H9 (cell line): ENCODE data around the gene DCTN3. TPM values are rescaled to one million over a fixed set of nuclear protein-coding genes. Genes with fewer than 3 reads are reported as not detected.

ENCODE experiments used
- DNase-seq: peaks from one replicate; pipeline ENCODE4 v3.0.0-alpha.2; 2017
- H2AFZ ChIP-seq: one replicate; pipeline ENCODE4 v1.6.1; 2013; ENCODE audit warnings: mild to moderate bottlenecking, low read length, control low read depth, moderate library complexity
- H2AK5ac ChIP-seq: 2 replicates; pipeline ENCODE4 v1.6.1; 2013; ENCODE audit warnings: low read length, control low read depth, mixed read lengths; ENCODE audit not compliant: insufficient read length
- H2BK120ac ChIP-seq: one replicate; pipeline ENCODE4 v1.6.1; 2013; ENCODE audit warnings: low read depth, mild to moderate bottlenecking, low read length, control low read depth, inconsistent platforms; ENCODE audit not compliant: poor library complexity, severe bottlenecking
- H2BK12ac ChIP-seq: 2 replicates; pipeline ENCODE4 v1.6.1; 2013; ENCODE audit warnings: low read length, control low read depth, mixed read lengths, low read depth; ENCODE audit not compliant: insufficient read length
- H2BK15ac ChIP-seq: 2 replicates; pipeline ENCODE4 v1.6.1; 2013; ENCODE audit warnings: low read depth, low read length, control low read depth
- H2BK20ac ChIP-seq: one replicate; pipeline ENCODE4 v1.6.1; 2013; ENCODE audit warnings: low read depth, mild to moderate bottlenecking, low read length, control low read depth, inconsistent platforms; ENCODE audit not compliant: poor library complexity, severe bottlenecking
- H2BK5ac ChIP-seq: 2 replicates; pipeline ENCODE4 v1.6.1; 2013; ENCODE audit warnings: low read length, control low read depth, mixed read lengths; ENCODE audit not compliant: insufficient read length
- H3K14ac ChIP-seq: 2 replicates; pipeline ENCODE4 v1.6.1; 2013; ENCODE audit warnings: low read length, control low read depth; ENCODE audit not compliant: insufficient read depth
- H3K18ac ChIP-seq: 2 replicates; pipeline ENCODE4 v1.6.1; 2013; ENCODE audit warnings: low read depth, mild to moderate bottlenecking, mixed read lengths, low read length, control low read depth; ENCODE audit not compliant: insufficient read length
- H3K23ac ChIP-seq: 2 replicates; pipeline ENCODE4 v1.6.1; 2013; ENCODE audit warnings: low read length, control low read depth, mixed read lengths, low read depth; ENCODE audit not compliant: insufficient read length
- H3K23me2 ChIP-seq: 2 replicates; pipeline ENCODE4 v1.6.1; 2013; ENCODE audit warnings: low read depth, mild to moderate bottlenecking, mixed read lengths, low read length, control low read depth; ENCODE audit not compliant: insufficient read length, poor library complexity, severe bottlenecking
- H3K27ac ChIP-seq: 2 replicates; pipeline ENCODE4 v1.5.1; 2013; ENCODE audit warnings: low read length, control low read depth, mixed read lengths, low read depth; ENCODE audit not compliant: insufficient read length
- H3K27me3 ChIP-seq: 2 replicates; pipeline ENCODE4 v1.6.1; 2013; ENCODE audit warnings: low read length, control low read depth, inconsistent platforms; ENCODE audit not compliant: insufficient read depth
- H3K4ac ChIP-seq: 2 replicates; pipeline ENCODE4 v1.6.1; 2013; ENCODE audit warnings: low read depth, mild to moderate bottlenecking, control low read depth, inconsistent platforms, low read length, moderate library complexity
- H3K4me1 ChIP-seq: 2 replicates; pipeline ENCODE4 v1.6.1; 2013; ENCODE audit warnings: low read length, control low read depth, inconsistent platforms; ENCODE audit not compliant: insufficient read depth
- H3K4me2 ChIP-seq: 2 replicates; pipeline ENCODE4 v1.6.1; 2013; ENCODE audit warnings: low read length, control low read depth, mixed read lengths; ENCODE audit not compliant: insufficient read length, insufficient read depth
- H3K56ac ChIP-seq: 2 replicates; pipeline ENCODE4 v1.6.1; 2013; ENCODE audit warnings: low read depth, mild to moderate bottlenecking, mixed read lengths, low read length, control low read depth; ENCODE audit not compliant: insufficient read length
- H3K79me1 ChIP-seq: 2 replicates; pipeline ENCODE4 v1.6.1; 2013; ENCODE audit warnings: low read depth, mild to moderate bottlenecking, moderate library complexity, low read length, control low read depth, inconsistent platforms; ENCODE audit not compliant: insufficient read depth, poor library complexity, severe bottlenecking
- H3K79me2 ChIP-seq: 2 replicates; pipeline ENCODE4 v1.6.1; 2013; ENCODE audit warnings: low read length, control low read depth, inconsistent platforms; ENCODE audit not compliant: insufficient read depth
- H3K9ac ChIP-seq: 2 replicates; pipeline ENCODE4 v1.6.1; 2013; ENCODE audit warnings: low read length, control low read depth, mixed read lengths; ENCODE audit not compliant: insufficient read length; ENCODE audit errors: extremely low read depth
- H3K9me3 ChIP-seq: one replicate; pipeline ENCODE4 v1.6.1; 2013; ENCODE audit warnings: low read depth, low read length, inconsistent platforms; ENCODE audit not compliant: control insufficient read depth
- H3T11ph ChIP-seq: one replicate; pipeline ENCODE4 v1.6.1; 2013; ENCODE audit warnings: mild to moderate bottlenecking, low read length, control low read depth, inconsistent platforms
- H4K20me1 ChIP-seq: one replicate; pipeline ENCODE4 v1.6.1; 2013; ENCODE audit not compliant: control insufficient read depth, insufficient read length, insufficient read depth
- H4K5ac ChIP-seq: 2 replicates; pipeline ENCODE4 v1.6.1; 2013; ENCODE audit warnings: low read depth, mild to moderate bottlenecking, mixed read lengths, low read length, control low read depth; ENCODE audit not compliant: insufficient read length
- H4K8ac ChIP-seq: replicated peaks from 2 replicates; pipeline ENCODE4 v1.6.1; 2013; ENCODE audit warnings: low read length, control low read depth, mixed read lengths, low read depth; ENCODE audit not compliant: insufficient read length
- H4K91ac ChIP-seq: 2 replicates; pipeline ENCODE4 v1.6.1; 2013; ENCODE audit warnings: low read depth, mild to moderate bottlenecking, moderate library complexity, mixed read lengths, low read length, control low read depth; ENCODE audit not compliant: insufficient read length
- H3K27ac Mint-ChIP-seq, 3 experiments: 2 replicates in 2 of 3; 3 replicates in 1 of 3; pipeline ENCODE4 v1.8.0; 2020 to 2021; ENCODE audit warnings: mixed read lengths in 3 of 3, mild to moderate bottlenecking in 1 of 3, moderate library complexity in 1 of 3
- H3K27me3 Mint-ChIP-seq: 2 replicates; pipeline ENCODE4 v1.8.0; 2021; ENCODE audit warnings: low read depth, mild to moderate bottlenecking, moderate library complexity, mixed read lengths
- H3K36me3 Mint-ChIP-seq, 3 experiments: 2 replicates in 2 of 3; 3 replicates in 1 of 3; pipeline ENCODE4 v1.8.0; 2020 to 2021; ENCODE audit warnings: low read depth in 3 of 3, mixed read lengths in 3 of 3; ENCODE audit not compliant: insufficient read depth in 1 of 3
- H3K4me1 Mint-ChIP-seq, 2 experiments: 2 replicates each; pipeline ENCODE4 v1.8.0; 2020; ENCODE audit warnings: mixed read lengths in 2 of 2
- H3K4me3 Mint-ChIP-seq, 2 experiments: 2 replicates in 1 of 2; 3 replicates in 1 of 2; pipeline ENCODE4 v1.8.0; 2020 to 2021; ENCODE audit warnings: mild to moderate bottlenecking in 2 of 2, mixed read lengths in 2 of 2, moderate library complexity in 1 of 2
- H3K9me3 Mint-ChIP-seq, 2 experiments: 2 replicates in 1 of 2; 3 replicates in 1 of 2; pipeline ENCODE4 v1.8.0; 2020; ENCODE audit warnings: mild to moderate bottlenecking in 2 of 2, mixed read lengths in 2 of 2, moderate library complexity in 1 of 2
- WGBS: extraction: QIAGEN DNeasy Blood & Tissue Kit; methylation state at CpG from one replicate; pipeline ENCODE4 v1.1.7; 2013; ENCODE audit warnings: missing lambda C conversion rate, low lambda C conversion rate, mixed read lengths; ENCODE audit not compliant: insufficient read length; ENCODE audit errors: extremely low coverage; 5-methylcytosine and 5-hydroxymethylcytosine counted together
- total RNA-seq: library from RNA; stranded (reverse); gene quantifications from 2 replicates; pipeline ENCODE4 v1.2.1, GENCODE V29; 2021
- TF ChIP-seq, protein P1 (sequence below): fragments of 200-600 bp; sonication (generic); conservative IDR thresholded peaks from 3 replicates; pipeline ENCODE4 v1.8.0; 2021; ENCODE audit warnings: antibody characterized with exemption, mild to moderate bottlenecking

The DCTN3 gene
- total RNA-seq, 1 experiment from 2014 or later = 40.0 TPM

DNA sequence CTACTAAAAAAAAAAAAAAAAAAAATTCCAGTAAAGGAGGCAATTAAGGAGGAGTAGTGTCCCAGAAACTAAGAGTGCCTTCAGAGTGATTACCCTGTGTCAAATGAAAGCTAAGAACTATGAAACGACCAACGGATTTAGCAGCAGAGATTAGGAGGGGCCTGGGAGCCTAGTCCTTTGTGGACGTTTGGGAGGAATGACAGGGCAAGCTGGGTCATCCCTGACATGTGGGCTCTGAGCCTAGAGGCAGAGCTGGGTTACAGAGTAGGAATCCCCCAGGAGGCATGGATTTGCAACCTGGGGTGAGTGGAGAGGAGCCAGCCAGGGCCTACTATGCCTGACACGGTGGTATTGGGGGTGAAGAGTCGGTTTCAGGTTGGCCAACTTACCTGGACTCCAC is 12.9 kb upstream of the DCTN3 start:
- WGBS = no CpG with 5 or more reads among the region's 5 CpGs
- Histone ChIP-seq H3K9ac (no peak overlapping the region), H3K56ac (no peak overlapping the region), H3K9me3 (no peaks in the 10 kb centered on the region), H2BK12ac (no peak overlapping the region), H4K91ac (no peak overlapping the region), H2BK15ac (no peak overlapping the region), H2BK5ac (no peak overlapping the region), H2AFZ (no peak overlapping the region), H3K27me3 (peaks cover 26% of the 10 kb centered on the region), H2AK5ac (no peak overlapping the region), H3K14ac (no peak overlapping the region), H3K4me1 (peaks cover under 1% of the 10 kb centered on the region; the same call in 1 of the 2 replicates), H3K4me2 (no peak overlapping the region), H3K4ac (no peak overlapping the region), H3K79me1 (no peaks in the 10 kb centered on the region), H3K23me2 (peaks cover 20% of the 10 kb centered on the region), H2BK20ac (no peak overlapping the region), H3K18ac (no peak overlapping the region), H2BK120ac (no peak overlapping the region), H3K23ac (no peak overlapping the region), H3T11ph (no peak overlapping the region), H4K20me1 (no peaks in the 10 kb centered on the region), H4K5ac (no peak overlapping the region), H3K79me2 (no peaks in the 10 kb centered on the region; the same call in 1 of the 2 replicates), H4K8ac (no peak overlapping the region), H3K27ac (no peak overlapping the region)
- H3K4me1 Mint-ChIP-seq = peaks cover 26 to 39% of the 10 kb centered on the region in 2 experiments
- peaks cover 0 to 6% of the 10 kb centered on the region in 2 experiments; a peak in 2 of 5 replicates for H3K9me3 Mint-ChIP-seq
- TF ChIP-seq, protein P1, sequence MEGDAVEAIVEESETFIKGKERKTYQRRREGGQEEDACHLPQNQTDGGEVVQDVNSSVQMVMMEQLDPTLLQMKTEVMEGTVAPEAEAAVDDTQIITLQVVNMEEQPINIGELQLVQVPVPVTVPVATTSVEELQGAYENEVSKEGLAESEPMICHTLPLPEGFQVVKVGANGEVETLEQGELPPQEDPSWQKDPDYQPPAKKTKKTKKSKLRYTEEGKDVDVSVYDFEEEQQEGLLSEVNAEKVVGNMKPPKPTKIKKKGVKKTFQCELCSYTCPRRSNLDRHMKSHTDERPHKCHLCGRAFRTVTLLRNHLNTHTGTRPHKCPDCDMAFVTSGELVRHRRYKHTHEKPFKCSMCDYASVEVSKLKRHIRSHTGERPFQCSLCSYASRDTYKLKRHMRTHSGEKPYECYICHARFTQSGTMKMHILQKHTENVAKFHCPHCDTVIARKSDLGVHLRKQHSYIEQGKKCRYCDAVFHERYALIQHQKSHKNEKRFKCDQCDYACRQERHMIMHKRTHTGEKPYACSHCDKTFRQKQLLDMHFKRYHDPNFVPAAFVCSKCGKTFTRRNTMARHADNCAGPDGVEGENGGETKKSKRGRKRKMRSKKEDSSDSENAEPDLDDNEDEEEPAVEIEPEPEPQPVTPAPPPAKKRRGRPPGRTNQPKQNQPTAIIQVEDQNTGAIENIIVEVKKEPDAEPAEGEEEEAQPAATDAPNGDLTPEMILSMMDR = no peak
- H3K36me3 Mint-ChIP-seq = peaks cover 2 to 15% (median 10%) of the 10 kb centered on the region in 3 experiments; a peak in 6 of 7 replicates
- H3K27me3 Mint-ChIP-seq = peaks cover 56% of the 10 kb centered on the region
- no peak overlapping the region for H3K4me3 Mint-ChIP-seq
- DNase-seq = no peak
- H3K27ac Mint-ChIP-seq = no peak overlapping the region
